ENCODE measurements around the gene TIMM44.
"Not testable (repeated sequence)": the region's sequence is repeated elsewhere in the genome, so short reads cannot be mapped to it uniquely, and the experiment has no call there.

TIMM44 gene

DNA sequence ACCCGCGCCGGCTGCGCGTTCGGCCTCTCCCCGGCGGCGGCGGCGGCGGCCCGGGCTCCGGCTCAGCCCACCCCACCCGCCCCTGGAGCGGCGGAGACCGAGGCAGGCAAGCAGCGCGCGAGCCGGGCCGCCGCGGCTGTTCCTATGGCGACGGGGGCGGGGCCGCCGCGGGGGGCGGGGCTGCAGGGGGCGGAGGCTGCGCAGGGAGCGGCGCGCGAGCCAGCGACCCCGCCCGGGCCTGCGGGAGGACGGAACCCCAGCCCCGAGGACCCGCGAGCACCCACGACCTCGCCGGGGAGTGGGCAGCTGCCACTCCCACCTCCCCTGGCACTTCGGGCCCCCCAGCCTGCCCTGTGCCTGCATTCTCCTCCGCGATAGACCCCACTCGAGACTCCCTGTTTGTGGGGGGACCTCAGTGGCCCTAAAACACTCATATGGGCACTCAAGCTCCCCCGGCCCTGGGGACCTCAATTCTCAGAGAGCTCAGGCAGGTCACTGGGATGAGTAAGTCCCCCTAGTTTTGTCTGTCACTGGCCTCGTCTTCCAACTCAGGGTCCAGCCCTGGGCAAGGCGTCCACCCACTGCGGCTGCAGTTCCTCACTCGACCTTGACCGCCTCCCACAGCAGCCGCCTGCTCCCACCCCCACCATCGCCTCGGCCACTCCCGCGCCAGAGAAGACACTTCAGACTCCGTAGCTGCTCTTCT, 17.3 kb downstream of the TIMM44 start, which contains the start of gene CTXN1:
Gene CTXN1, minus strand, starts transcription at position 115 of the 706 bp plus-strand sequence. CDS start 597 bp downstream, outside the sequence.
- in situ Hi-C loops (cut with MboI; ENCODE audit: low sequenced_read_pairs), result no loop called here

DNA sequence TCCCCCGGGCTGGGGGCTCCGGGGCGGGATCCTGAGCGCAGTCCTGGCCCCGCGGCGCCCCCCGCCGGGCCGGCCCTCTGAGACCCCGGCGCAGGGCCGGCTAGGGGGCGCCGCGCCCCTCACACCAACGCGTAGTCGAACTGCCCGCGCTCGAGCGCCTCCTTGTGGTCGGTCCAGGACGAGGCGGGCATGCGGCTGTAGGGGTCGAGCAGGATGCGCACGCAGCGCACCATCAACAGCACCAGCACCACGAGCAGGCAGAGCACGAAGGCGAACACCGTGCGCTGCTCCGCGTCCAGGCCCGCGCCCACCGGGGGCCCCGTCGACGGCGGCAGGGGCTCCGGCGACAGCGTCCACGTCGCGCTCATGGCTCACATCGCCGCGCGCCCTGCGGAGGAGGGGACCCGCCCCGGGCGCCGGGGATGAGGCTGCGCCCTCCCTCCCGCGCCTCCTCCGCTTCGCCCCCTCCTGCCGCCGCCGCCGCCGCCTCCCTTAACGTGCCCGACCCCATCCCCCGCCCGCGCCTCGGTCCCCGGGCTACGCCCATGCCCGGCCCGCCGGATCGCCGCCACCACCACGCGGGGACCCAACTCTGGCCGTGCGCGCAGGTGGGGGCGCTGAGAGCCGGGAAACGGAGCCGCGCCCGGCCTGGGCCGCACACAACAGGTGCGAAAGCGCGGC, 18.2 kb downstream of the TIMM44 start:
- in situ Hi-C loops (cut with MboI; ENCODE audit: low sequenced_read_pairs), result no loop called here

DNA sequence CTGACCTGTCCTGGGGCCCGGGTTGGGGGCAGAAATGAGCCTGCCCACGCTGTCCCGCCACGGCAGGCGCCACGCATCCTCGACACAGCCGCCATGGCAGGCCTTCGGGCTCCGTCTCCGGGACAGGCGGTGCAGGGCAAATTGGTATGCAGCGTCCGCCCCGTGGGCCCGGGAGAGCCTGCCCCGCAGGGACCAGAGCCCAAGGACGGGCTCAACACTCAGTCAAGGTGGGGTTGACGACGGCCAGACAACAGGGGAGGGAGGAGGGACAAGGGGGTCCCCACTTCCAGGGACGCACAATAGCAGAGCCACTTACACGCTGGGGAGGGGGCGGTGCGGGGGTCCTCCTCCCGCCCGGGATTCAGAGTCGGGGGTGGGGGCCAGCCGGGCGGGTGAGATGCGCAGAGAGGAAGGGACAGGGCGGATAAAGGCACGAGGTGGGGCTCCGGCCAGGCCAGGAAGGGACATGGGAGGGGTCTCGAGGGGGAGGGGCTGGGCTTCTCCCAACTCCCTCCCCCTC, 18.8 kb downstream of the TIMM44 start:
- in situ Hi-C loops (cut with MboI; ENCODE audit: low sequenced_read_pairs), result no loop called here

DNA sequence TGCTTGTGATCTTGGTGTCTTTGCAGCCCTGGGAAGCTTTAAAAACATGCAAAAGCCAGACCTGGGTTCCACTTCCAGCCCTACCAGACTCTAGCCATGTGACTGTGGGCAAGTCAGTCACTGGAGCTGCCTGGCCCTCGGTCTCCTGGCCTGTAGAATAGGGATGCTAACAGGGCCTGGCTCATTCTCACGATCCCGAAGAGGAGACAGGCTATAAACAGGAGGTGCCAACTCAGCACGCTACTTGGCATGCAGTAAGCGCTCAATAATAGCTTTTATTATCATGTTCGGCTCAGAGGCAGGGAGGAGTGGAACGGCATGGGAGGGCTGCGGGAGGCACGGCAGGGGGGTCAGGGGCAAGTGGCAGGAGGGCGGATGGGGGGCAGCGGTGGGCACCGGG, 19.2 kb downstream of the TIMM44 start:
- in situ Hi-C loops (cut with MboI; ENCODE audit: low sequenced_read_pairs), result no loop called here

DNA sequence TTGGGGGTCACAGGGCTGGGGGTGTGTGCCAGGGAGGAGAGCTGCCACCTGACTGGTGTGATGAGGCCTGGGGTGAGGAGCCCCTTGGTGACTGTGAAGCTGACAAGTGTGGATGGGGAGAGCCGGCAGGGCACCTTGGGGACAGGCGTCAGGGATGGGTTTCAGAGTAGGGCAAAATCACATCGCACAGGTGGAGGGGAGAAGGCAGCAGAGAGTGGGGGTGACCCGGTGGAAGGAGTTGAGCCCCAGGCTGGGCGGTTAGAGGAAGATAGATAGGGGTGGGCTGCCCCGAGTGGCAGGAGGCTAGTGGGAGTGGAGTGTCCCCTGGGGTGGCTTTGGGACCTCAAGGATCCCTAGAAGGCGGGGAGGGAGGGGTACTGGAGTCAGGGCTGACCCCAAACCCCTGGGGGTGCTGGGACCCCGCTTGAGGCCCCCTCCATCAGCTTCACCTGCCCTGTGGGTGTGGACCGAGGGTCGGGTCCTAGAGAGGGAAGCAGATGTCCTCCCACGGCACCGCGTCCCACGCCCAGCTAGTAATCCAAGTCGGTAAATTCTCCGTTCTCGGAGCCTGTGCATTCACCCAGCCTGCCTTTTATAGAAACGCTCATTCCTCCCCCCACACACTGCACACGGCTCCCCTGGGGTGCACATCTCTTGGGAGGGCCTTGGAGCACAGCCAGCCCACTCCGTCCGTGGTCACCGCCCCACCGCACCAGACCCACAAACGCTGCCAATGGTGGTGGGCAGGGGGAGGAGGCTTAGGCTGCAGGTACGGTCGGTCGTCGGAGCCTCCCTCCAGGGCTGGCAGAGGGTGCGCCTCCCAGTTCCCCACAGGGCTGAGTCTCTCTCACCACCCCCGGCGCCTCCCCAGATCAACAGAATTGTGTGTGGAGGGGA, 19.9 kb downstream of the TIMM44 start:
- in situ Hi-C loops (cut with MboI; ENCODE audit: low sequenced_read_pairs), result no loop called here

DNA sequence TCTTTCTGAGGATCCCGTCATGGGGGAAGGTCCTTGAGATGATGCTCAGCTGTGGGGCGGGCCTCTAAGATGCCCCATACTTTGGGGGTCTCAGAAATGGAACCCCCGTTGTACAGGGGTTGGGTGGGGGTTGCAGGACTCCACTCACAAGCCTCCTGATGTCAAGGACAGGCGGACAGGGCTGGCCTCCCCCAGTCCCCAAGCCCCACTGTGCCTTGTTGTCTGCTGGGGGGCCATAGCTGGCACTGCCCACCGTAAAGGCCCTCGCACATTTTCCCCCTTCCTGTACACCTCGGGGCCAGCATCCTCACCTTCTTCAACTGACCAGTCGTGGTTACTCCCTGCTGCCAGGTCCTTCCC, 20.6 kb downstream of the TIMM44 start:
- in situ Hi-C loops (cut with MboI; ENCODE audit: low sequenced_read_pairs), result no loop called here

DNA sequence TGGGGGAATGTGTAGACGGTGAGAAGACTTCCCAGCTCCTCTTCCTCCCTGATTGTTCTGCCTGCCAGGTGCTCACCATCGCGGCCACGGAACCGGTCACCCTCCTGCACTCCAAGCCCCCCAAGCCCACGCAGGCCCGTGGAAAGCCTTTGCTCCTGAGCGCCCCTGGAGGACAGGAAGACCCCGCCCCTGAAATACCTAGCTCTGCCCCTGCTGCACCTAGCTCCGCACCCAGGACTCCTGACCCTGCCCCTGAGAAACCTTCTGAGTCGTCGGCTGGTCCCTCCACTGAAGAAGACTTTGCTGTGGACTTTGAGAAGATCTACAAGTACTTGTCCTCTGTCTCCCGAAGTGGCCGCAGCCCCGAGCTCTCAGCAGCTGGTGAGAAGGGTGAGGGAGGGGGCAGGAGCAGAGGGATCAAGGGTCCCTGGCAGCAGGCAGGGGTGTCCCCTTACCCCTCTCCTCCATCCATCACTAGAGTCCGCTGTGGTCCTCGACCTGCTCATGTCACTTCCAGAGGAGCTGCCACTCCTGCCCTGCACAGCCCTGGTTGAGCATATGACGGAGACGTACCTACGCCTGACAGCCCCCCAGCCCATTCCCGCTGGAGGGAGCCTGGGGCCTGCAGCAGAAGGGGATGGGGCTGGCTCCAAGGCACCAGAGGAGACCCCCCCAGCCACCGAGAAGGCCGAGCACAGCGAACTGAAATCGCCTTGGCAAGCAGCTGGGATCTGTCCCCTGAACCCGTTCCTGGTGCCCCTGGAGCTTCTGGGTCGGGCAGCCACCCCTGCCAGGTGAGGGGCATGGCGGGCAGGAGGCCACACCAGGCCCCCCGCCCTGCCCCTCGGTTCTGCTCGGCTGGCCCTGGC, 21.3 kb downstream of the TIMM44 start:
- in situ Hi-C loops (cut with MboI; ENCODE audit: low sequenced_read_pairs), result no loop called here

DNA sequence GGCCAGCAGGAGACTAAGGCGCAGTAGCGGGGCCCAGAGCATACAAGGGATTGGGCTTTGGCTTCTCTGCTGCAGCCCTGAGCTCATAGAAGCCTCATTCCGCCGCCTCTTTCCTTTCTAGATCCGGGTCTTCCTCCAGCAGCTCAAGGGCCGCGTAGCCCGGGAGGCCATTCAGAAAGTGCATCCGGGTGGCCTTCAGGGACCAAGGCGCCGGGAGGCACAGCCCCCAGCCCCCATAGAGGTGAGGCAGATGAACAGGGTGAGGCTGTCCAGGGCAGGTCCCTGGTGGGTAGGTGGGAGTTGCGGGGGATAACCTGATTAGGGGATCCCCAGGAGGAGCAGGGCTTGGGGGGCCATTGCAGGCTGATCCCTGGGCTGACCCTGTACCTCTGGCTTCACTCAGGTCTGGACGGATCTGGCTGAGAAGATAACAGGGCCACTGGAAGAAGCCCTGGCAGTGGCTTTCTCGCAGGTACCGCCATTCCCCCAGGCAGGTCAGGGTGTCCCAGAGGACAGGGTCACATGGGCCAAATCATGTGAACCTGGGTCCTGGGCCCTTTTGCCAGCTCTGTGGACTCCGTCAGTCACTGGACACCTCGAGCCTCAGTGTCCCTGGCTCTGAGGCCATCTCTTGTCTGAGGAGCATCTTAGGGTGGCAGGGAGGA, 22.0 kb downstream of the TIMM44 start:
- in situ Hi-C loops (cut with MboI; ENCODE audit: low sequenced_read_pairs), result no loop called here

DNA sequence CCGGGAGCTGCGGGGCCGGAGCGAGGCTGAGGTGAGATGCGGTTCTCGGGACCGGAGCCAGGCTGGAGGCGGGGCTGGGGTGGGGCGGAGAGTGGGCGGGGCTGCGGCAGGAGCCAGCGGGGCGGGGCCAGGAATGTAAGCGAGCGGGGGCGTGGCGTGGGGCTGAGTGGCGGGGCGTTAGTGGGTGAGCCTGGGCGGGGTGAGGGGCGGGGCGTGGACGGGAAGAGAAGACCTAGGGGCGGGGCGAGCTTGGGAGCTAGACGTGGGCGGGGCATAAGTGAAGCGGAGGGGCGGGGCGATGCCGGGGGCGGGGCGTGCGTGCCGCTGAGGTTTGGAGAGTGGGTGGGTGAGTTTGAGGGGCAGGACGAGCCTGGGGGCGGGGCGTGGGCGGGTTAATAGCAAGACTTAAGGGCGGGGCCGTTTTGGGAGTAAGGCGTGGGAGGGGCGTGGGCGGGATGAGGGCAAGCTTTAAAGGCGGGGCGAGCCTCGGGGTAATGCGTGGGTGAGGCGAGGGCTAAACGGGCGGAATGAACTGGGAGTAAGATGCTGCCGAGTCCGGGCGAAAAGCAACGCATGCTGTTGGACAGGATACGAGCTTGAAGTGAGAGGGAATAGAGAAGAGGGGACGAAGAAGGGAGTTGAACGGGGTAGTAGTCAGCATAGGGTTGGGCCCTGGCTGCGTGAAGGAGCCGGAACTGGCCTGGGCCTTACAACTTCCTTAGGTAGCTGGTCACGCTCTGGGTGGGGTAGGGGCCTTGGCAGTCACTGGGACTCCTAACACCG, 22.8 kb downstream of the TIMM44 start:
- in situ Hi-C loops (cut with MboI; ENCODE audit: low sequenced_read_pairs), result no loop called here

DNA sequence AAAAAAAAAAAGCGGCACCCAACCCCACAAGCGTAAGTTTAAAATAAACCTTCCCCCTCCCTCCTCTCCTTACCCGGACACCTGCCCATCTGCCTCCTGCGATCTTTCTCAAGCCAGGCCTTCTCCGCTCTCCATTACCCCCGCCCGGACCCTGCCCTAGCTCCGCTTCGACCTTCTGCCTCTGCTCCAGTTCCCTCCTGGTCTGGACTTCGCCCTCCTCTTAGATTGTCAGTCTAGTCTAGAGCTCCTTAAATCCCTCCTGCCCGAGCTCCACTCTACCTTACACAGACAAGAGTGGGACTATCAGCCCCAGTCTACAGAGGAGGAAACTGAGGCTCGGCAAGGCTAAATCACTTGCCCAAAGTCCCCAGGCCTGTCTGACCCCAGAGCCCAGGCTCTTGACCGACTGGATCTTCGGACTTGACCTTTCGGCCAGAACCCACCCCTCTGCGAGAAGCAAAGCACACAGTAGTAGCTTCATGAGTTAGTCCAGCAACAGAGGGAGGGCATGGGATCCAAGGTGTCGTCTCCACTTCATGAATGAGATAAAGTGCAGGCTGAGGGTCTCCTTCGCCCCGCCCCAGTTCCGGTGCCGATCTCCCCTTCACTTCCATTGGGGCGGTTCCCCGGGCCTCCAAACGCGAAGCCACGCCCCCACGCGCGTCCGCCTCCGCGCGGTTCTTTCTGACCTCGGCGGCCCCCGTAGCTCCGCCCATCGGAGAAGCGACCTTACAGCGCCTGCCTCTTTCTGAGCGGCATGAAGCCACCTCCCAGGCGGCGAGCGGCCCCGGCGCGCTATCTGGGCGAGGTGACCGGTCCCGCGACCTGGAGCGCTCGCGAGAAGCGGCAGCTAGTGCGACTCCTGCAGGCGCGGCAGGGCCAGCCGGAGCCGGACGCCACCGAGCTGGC, 23.6 kb downstream of the TIMM44 start, which contains the start of gene SNAPC2:
Gene SNAPC2, plus strand, starts transcription at position 729 of the 909 bp plus-strand sequence. Its CDS starts 29 bp downstream, at position 758.
- in situ Hi-C loops (cut with MboI; ENCODE audit: low sequenced_read_pairs), result no loop called here

DNA sequence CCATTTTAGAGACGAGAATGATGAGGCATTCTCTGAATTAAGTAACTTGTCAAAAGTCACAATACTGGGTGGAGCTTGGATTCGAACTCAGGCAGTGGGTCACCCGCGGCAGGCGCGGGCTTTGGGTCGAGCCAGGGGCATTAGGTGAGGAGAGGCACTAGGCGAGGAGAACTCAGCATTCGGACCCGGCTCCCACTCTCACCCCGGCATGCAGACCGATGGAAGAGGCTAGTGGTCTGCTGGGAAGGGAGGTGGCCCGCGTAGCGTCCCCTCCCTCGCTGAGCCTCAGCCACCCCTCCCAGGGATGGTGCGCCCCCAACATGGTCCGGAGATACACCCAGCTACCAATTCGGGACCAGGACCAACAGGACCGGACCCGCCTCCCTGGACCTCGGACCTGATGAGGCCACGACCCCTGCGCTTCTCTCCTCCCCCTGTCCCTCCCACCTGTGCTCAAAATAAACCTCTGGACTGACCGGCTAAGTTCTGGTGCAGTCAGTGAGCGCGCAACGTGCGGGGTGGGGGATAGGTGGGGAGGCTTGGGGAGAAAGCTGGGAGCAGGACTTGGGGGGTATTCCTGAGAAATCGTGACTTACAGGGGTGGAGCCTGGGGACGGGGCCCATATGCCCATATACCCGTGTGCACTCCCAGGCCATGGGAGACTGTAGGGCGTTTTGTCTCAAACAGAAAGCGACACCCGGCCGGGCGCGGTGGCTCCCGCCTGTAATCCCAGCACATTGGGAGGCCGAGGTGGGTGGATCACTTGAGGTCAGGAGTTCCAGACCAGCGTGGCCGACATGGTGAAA, 24.6 kb downstream of the TIMM44 start:
- in situ Hi-C loops (cut with MboI; ENCODE audit: low sequenced_read_pairs), result no loop called here

DNA sequence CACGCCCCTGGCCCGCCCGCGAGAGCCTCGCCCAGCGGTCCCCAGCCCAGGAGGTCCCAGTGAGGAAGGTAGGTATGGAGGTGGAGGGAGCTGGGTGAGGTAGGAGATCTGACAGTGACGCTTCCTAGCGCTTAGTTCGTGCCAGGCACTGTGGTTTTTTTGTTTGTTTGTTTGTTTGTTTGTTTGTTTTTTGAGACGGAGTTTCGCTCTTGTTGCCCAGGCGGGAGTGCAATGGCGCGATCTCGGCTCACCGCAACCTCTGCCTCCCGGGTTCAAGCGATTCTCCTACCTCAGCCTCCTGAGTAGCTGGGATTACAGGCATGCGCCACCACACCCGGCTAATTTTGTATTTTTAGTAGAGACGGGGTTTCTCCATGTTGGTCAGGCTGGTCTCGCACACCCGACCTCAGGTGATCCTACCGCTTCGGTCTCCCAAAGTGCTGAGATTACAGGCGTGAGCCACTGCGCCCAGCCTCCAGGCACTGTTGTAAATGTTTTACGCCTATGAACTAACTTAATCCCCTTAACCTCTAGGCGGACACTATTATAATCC, 25.3 kb downstream of the TIMM44 start:
- in situ Hi-C loops (cut with MboI; ENCODE audit: low sequenced_read_pairs), result not testable (repeated sequence)

DNA sequence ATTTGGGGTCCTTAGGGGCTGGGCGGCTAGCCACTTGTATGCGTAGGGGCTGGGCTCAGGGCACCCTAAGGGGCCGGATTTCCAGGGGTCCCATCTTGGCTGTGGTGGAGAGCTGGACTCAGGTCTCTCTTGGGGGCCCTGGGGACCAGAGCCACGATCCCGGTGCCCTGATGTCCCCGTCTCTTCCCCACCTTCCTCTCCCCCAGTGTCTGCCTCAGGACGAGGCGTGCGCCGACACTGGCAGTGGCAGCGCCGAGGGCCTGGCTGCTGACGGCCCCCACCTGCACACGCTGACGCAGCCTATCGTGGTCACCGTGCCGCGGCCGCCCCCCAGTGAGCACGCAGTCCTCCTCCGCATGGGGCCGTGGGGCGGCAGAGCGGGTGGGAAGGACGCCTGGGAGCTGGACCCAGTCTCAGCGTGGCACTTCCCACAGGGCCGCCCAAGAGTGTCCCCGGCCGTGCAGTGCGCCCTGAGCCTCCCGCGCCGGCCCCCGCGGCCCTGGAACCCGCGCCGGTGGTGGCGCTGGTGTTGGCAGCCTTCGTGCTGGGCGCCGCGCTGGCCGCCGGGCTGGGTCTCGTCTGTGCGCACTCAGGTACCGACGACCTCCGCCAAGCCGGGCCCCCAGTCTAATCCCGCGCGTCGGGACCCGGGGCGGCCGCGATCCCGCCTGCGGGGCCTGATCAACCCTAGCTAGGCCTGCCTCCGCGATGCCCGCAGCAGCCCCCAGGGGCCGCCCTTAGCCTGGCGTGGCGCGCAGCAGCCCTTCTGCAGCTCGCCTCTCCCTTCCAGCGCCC, 26.0 kb downstream of the TIMM44 start:
- in situ Hi-C loops (cut with MboI; ENCODE audit: low sequenced_read_pairs), result no loop called here

DNA sequence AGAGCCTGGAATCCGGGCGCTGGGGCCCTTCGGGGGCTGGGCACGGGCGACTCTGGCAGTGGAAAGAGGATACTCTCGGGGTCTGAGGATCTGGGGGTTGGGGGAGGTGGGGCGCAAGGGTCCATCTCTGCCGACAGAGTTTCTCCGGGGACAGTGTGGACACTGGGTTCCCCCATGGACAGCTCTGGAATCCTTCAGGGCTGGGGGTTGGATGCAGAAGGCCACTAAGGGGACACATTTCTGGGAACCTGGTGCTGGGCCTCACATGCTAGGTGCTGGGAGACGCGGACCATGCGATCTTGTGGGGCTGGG, 26.6 kb downstream of the TIMM44 start:
- in situ Hi-C loops (cut with MboI; ENCODE audit: low sequenced_read_pairs), result no loop called here

DNA sequence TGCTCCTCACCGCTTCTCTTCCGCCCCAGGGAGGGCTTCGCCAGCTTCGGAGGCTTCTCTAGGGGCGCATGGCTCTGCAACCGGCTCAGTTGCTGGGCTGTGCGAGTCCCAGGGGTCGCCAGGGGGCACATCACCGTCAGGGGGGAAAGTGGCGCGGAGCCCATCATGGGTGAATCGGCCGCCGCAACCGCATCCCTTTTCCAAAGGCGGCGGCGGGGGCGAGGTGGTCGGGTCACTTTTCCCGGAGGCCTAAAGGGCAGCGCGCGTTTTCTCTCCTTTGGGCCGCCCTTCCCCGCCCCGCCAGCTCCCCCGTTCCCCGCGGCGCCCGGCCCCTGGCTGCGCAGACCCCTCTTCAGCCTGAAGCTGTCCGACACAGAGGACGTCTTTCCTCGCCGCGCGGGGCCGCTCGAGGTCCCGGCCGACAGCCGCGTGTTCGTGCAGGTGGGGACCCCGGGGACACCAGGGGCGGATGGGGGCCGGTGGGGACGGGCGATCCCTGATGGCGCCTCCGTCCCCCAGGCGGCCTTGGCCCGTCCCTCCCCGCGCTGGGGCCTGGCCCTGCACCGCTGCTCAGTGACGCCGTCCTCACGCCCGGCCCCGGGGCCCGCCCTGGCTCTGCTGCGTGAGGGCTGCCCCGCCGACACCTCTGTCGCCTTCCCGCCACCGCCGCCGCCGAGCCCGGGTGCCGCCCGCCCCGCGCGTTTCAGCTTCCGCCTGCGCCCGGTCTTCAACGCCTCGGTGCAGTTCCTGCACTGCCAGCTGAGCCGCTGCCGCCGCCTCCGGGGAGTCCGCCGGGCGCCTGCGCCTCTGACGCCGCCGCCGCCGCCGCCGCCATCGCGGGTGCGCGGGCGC, 27.1 kb downstream of the TIMM44 start:
- in situ Hi-C loops (cut with MboI; ENCODE audit: low sequenced_read_pairs), result no loop called here

All from HL-60/S4 treated with retinoic acid at 250 ng/mL for 4 days and 3 days (cell line).